Gastroesophageal sphincter (tissue), 3 donors: ENCODE data around the gene BET1.

ENCODE experiments used
- POLR2A ChIP-seq, 2 donors: fragments of 450-650 bp; IDR thresholded peaks; one replicate each; pipeline ENCODE4 v1.6.1; 2017; ENCODE audit warnings: antibody characterized with exemption in 2 of 2, mild to moderate bottlenecking in 2 of 2, moderate library complexity in 1 of 2
- TF ChIP-seq, protein P1 (sequence below), 4 experiments: fragments of 200-600 bp in 2 of 4; fragments of 450-650 bp in 2 of 4; sonication (generic) in 1 of 4; IDR thresholded peaks; one replicate each; pipeline ENCODE4 v1.5.1; 2017 to 2019; ENCODE audit warnings: antibody characterized with exemption in 4 of 4, mild to moderate bottlenecking in 2 of 4, moderate library complexity in 2 of 4

DNA sequence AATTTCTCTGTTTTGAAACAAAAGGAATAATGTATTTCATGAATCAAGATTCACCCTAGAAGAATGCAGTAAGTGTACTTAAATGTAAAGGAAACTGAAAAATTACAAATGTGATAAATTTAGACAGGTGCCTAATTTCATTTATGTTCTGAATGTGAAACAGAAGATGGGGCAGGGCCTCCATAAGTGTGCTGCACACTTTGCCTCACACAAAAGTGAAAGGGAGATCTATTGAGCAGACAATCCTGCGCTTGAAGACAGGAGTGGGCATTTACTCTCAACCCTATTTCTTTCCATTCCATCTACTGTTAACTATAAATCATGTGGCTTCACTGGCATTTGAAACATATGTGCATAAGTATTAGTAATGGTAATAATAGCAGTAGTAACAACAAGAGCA is 46.4 kb downstream of the BET1 start:
- no peak for TF ChIP-seq POLR2A (IDR thresholded peaks at IDR 0.05)
- TF ChIP-seq, protein P1, sequence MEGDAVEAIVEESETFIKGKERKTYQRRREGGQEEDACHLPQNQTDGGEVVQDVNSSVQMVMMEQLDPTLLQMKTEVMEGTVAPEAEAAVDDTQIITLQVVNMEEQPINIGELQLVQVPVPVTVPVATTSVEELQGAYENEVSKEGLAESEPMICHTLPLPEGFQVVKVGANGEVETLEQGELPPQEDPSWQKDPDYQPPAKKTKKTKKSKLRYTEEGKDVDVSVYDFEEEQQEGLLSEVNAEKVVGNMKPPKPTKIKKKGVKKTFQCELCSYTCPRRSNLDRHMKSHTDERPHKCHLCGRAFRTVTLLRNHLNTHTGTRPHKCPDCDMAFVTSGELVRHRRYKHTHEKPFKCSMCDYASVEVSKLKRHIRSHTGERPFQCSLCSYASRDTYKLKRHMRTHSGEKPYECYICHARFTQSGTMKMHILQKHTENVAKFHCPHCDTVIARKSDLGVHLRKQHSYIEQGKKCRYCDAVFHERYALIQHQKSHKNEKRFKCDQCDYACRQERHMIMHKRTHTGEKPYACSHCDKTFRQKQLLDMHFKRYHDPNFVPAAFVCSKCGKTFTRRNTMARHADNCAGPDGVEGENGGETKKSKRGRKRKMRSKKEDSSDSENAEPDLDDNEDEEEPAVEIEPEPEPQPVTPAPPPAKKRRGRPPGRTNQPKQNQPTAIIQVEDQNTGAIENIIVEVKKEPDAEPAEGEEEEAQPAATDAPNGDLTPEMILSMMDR (IDR thresholded peaks at IDR 0.05): no peak
